Measurements from ENCODE around the gene MOB1B.
"Not testable (repeated sequence)": the region's sequence is repeated elsewhere in the genome, so short reads cannot be mapped to it uniquely, and the experiment has no call there.

MOB1B gene

GRCh38 chr4:70901984-70902576, at the start of gene MOB1B:
MOB1B (plus strand) TSS chr4:70902369; CDS start chr4:70902537, 168 bp downstream.
- peak; percentile 53 for DNase-seq (ENCODE audit: low read depth)

GRCh38 chr4:70855464-70855863, 46.7 kb upstream of the MOB1B start:
- no peak for DNase-seq (ENCODE audit: low read depth)

GRCh38 chr4:70858454-70858853, 43.7 kb upstream of the MOB1B start:
- no peak for DNase-seq (ENCODE audit: low read depth)

GRCh38 chr4:70859066-70859465, 43.1 kb upstream of the MOB1B start:
- no peak for DNase-seq (ENCODE audit: low read depth)

GRCh38 chr4:70863099-70863790, 38.9 kb upstream of the MOB1B start:
- no peak for DNase-seq (ENCODE audit: low read depth)

- DNase-seq (ENCODE audit: low read depth), result no peak
Measured at GRCh38 chr4:70868778-70869177, 33.4 kb upstream of the MOB1B start.

- no peak for DNase-seq (ENCODE audit: low read depth)
Measured at GRCh38 chr4:70873216-70873615, 29.0 kb upstream of the MOB1B start.

GRCh38 chr4:70874268-70875156, 27.7 kb upstream of the MOB1B start:
- DNase-seq (ENCODE audit: low read depth), result no peak

GRCh38 chr4:70877556-70877955, 24.6 kb upstream of the MOB1B start:
- no peak for DNase-seq (ENCODE audit: low read depth)

- no peak for DNase-seq (ENCODE audit: low read depth)
Measured at GRCh38 chr4:70880739-70881138, 21.4 kb upstream of the MOB1B start.

GRCh38 chr4:70885174-70885573, 17.0 kb upstream of the MOB1B start:
- DNase-seq (ENCODE audit: low read depth), result no peak

GRCh38 chr4:70892086-70892769, 9.9 kb upstream of the MOB1B start:
- DNase-seq (ENCODE audit: low read depth), result no peak

GRCh38 chr4:70893790-70894189, 8.4 kb upstream of the MOB1B start:
- no peak for DNase-seq (ENCODE audit: low read depth)

- DNase-seq (ENCODE audit: low read depth), result no peak
Measured at GRCh38 chr4:70895405-70895804, 6.8 kb upstream of the MOB1B start.

- DNase-seq (ENCODE audit: low read depth), result no peak
Measured at GRCh38 chr4:70895811-70896491, 6.2 kb upstream of the MOB1B start.

GRCh38 chr4:70898581-70898980, 3.6 kb upstream of the MOB1B start:
- DNase-seq (ENCODE audit: low read depth), result not testable (repeated sequence)

GRCh38 chr4:70901607-70901983, 574 bp upstream of the MOB1B start:
- no peak for DNase-seq (ENCODE audit: low read depth)

GRCh38 chr4:70902577-70903290, 565 bp downstream of the MOB1B start:
- no peak for DNase-seq (ENCODE audit: low read depth)

- DNase-seq (ENCODE audit: low read depth), result no peak
Measured at GRCh38 chr4:70903291-70903603, 1.1 kb downstream of the MOB1B start.

- no peak for DNase-seq (ENCODE audit: low read depth)
Measured at GRCh38 chr4:70908993-70909556, 6.9 kb downstream of the MOB1B start.

GRCh38 chr4:70914000-70914399, 11.8 kb downstream of the MOB1B start:
- DNase-seq (ENCODE audit: low read depth), result no peak
